IMR-90 (cell line): ENCODE results near the gene ABTB1.
"Not testable (repeated sequence)": the region's sequence is repeated elsewhere in the genome, so short reads cannot be mapped to it uniquely, and the experiment has no call there.

Experiments
- BHLHE40 ChIP-seq: fragments of 150-350 bp; IDR thresholded peaks from 2 replicates; pipeline ENCODE4 v1.6.1; 2016; ENCODE audit warnings: mild to moderate bottlenecking, low read depth, low read length
- CEBPB ChIP-seq: IDR thresholded peaks from 2 replicates; pipeline ENCODE4 v1.6.1; 2012; ENCODE audit warnings: low read depth, low read length, improper control_type of control experiment
- CHD1 ChIP-seq: IDR thresholded peaks from 2 replicates; pipeline ENCODE4 v1.6.1; 2012; ENCODE audit warnings: low read depth, low read length, improper control_type of control experiment
- MAFK ChIP-seq: IDR thresholded peaks from 2 replicates; pipeline ENCODE4 v1.6.1; 2012; ENCODE audit warnings: low read depth, low read length, improper control_type of control experiment
- MXI1 ChIP-seq: IDR thresholded peaks from 2 replicates; pipeline ENCODE4 v1.6.1; 2012; ENCODE audit warnings: low read depth, mild to moderate bottlenecking, low read length, moderate library complexity, borderline replicate concordance
- POLR2A ChIP-seq: IDR thresholded peaks from 2 replicates; pipeline ENCODE4 v1.6.1; 2012; ENCODE audit warnings: mild to moderate bottlenecking, low read depth, low read length
- TF ChIP-seq, protein P1 (sequence below): conservative IDR thresholded peaks from 2 replicates; pipeline ENCODE4 v1.5.1; 2012; ENCODE audit warnings: mild to moderate bottlenecking, low read depth, low read length, improper control_type of control experiment

DNA sequence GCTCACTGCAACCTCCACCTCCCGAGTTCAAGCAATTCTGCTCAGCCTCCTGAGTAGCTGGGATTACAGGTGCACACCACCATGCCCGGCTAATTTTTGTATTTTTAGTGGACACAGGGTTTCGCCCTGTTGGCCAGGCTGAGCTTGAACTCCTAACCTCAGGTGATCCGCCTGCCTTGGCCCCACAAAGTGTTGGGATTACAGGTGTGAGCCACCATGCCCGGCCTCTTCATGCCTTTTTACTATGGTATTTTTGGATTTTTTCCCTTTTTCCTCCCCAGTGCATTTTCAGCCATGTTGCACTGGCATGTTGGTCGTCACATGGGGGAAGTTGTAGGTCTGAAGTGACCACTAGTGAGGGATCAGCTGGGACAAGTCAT is 9.4 kb downstream of the ABTB1 start:
- TF ChIP-seq, protein P1, sequence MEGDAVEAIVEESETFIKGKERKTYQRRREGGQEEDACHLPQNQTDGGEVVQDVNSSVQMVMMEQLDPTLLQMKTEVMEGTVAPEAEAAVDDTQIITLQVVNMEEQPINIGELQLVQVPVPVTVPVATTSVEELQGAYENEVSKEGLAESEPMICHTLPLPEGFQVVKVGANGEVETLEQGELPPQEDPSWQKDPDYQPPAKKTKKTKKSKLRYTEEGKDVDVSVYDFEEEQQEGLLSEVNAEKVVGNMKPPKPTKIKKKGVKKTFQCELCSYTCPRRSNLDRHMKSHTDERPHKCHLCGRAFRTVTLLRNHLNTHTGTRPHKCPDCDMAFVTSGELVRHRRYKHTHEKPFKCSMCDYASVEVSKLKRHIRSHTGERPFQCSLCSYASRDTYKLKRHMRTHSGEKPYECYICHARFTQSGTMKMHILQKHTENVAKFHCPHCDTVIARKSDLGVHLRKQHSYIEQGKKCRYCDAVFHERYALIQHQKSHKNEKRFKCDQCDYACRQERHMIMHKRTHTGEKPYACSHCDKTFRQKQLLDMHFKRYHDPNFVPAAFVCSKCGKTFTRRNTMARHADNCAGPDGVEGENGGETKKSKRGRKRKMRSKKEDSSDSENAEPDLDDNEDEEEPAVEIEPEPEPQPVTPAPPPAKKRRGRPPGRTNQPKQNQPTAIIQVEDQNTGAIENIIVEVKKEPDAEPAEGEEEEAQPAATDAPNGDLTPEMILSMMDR, result not testable (repeated sequence)
- TF ChIP-seq POLR2A, CEBPB, MAFK, MXI1, CHD1, BHLHE40: not testable (repeated sequence)
